Measurements from ENCODE around the gene IDH3B. TPM values are rescaled to one million over a fixed set of nuclear protein-coding genes. Genes with fewer than 3 reads are reported as not detected.

The IDH3B gene
- total and polyA plus RNA-seq, 7 experiments from 2014 or later, result 101 to 161 (median 107) TPM

GRCh38 chr20:2653556-2654383 is 10.2 kb downstream of the IDH3B start:
- H3K27ac ChIP-seq (ENCODE audit: low read depth, low read length), result peak overlapping the region; percentile 90
- H3K27me3 ChIP-seq (ENCODE audit: control insufficient read depth in 2 of 2, insufficient read depth in 2 of 2, low read length in 2 of 2), result no peaks in the 10 kb centered on the region
- no peaks in the 10 kb centered on the region for H3K9me3 ChIP-seq (ENCODE audit: control insufficient read depth in 2 of 3, low read length in 3 of 3)
- peak overlapping the region; percentile 86 to 92 (median 89) for H3K4me3 Mint-ChIP-seq
- ChIA-PET POLR2A (interaction anchor here (0.6 to 6.8 kb wide), 6 partner anchors 9 to 183 kb away, joined by 3 to 183 read pairs (median 16); partner anchors contain the start of genes IDH3B and SNRPB), CTCF (no interaction called here)
- ATAC-seq (no peak), DNase-seq (no peak)
- intact Hi-C loops (cut with micrococcal nuclease), result loop anchor here (2.0 to 5.0 kb wide), 6 partner anchors 129 to 1426 kb away; partner anchors contain the start of genes PTPRA (in 2 of the 2), FKBP1A (in 1 of the 2), MRPS26 (in 1 of the 2) and RAD21L1 (in 1 of the 2)
- H3K27me3 Mint-ChIP-seq, result no peaks in the 10 kb centered on the region
- H3K36me3 ChIP-seq (ENCODE audit: control insufficient read depth in 2 of 3, insufficient read depth in 3 of 3, low read length in 3 of 3), result peaks cover 37 to 52% (median 37%) of the 10 kb centered on the region in 3 experiments
- no peaks in the 10 kb centered on the region for H3K9me3 Mint-ChIP-seq
- H3K36me3 Mint-ChIP-seq, result peaks cover 14 to 48% (median 26%) of the 10 kb centered on the region in 5 donors
- peaks cover 22 to 26% of the 10 kb centered on the region in 2 donors for H3K4me1 ChIP-seq (ENCODE audit: control insufficient read depth in 2 of 2, insufficient read depth in 2 of 2, low read length in 2 of 2)
- H3K4me3 ChIP-seq (ENCODE audit: low read length), result peak overlapping the region; percentile 82
- peak overlapping the region; percentile 78 to 92 (median 86) for H3K27ac Mint-ChIP-seq
- peaks cover 13 to 42% (median 33%) of the 10 kb centered on the region in 7 donors for H3K4me1 Mint-ChIP-seq

GRCh38 chr20:2652724-2653555 is 11.1 kb downstream of the IDH3B start:
- H3K4me3 Mint-ChIP-seq, result peak overlapping the region; percentile 86 to 92 (median 89)
- peaks cover 14 to 42% (median 22%) of the 10 kb centered on the region in 5 donors for H3K36me3 Mint-ChIP-seq
- ChIA-PET CTCF (no interaction called here), POLR2A (interaction anchor here (0.6 to 6.8 kb wide), 17 partner anchors 8 to 1238 kb away, joined by 3 to 183 read pairs (median 5); partner anchors contain the start of genes IDH3B, PTPRA and SNRPB)
- H3K27ac Mint-ChIP-seq, result peak overlapping the region; percentile 78 to 92 (median 86)
- peaks cover 13 to 46% (median 34%) of the 10 kb centered on the region in 7 donors for H3K4me1 Mint-ChIP-seq
- intact Hi-C loops (cut with micrococcal nuclease), result loop anchor here (1.0 to 5.0 kb wide), 11 partner anchors 11 to 1426 kb away; partner anchors contain the start of genes IDH3B (in 2 of the 2), PTPRA (in 2 of the 2), SNRPB (in 2 of the 2) and FKBP1A (in 1 of the 2)
- Histone ChIP-seq H3K4me3 (ENCODE audit: low read length) (peak overlapping the region; percentile 82), H3K36me3 (ENCODE audit: control insufficient read depth in 2 of 3, insufficient read depth in 3 of 3, low read length in 3 of 3) (peaks cover 28 to 44% (median 32%) of the 10 kb centered on the region in 3 experiments), H3K27me3 (ENCODE audit: control insufficient read depth in 2 of 2, insufficient read depth in 2 of 2, low read length in 2 of 2) (no peaks in the 10 kb centered on the region), H3K9me3 (ENCODE audit: control insufficient read depth in 2 of 3, low read length in 3 of 3) (no peaks in the 10 kb centered on the region), H3K27ac (ENCODE audit: low read depth, low read length) (peak overlapping the region; percentile 90), H3K4me1 (ENCODE audit: control insufficient read depth in 2 of 2, insufficient read depth in 2 of 2, low read length in 2 of 2) (peaks cover 22 to 26% of the 10 kb centered on the region in 2 donors)
- no peaks in the 10 kb centered on the region for H3K9me3 Mint-ChIP-seq
- ATAC-seq (peak; percentile 59), DNase-seq (no peak)
- no peaks in the 10 kb centered on the region for H3K27me3 Mint-ChIP-seq

- POLR2A ChIA-PET, result interaction anchor here (0.7 to 6.8 kb wide), 17 partner anchors 10 to 768 kb away, joined by 3 to 183 read pairs (median 6); partner anchors contain the start of genes IDH3B, PTPRA and SNRPB
- peak within 1 kb of the TSS; percentile 90 for H3K27ac ChIP-seq (ENCODE audit: low read depth, low read length)
- CTCF ChIA-PET, result interaction anchor here (1.0 to 1.6 kb wide), 2 partner anchors 90 to 92 kb away, joined by 3 to 4 read pairs; no protein-coding TSS in a partner anchor
- Mint-ChIP-seq H3K36me3 (peaks cover 9 to 33% (median 15%) of the 10 kb centered on the region in 5 donors), H3K4me3 (peak within 1 kb of the TSS; percentile 87 to 92 (median 90)), H3K9me3 (no peaks in the 10 kb centered on the region), H3K4me1 (peaks cover 16 to 53% (median 39%) of the 10 kb centered on the region in 7 donors), H3K27me3 (no peaks in the 10 kb centered on the region), H3K27ac (peak within 1 kb of the TSS; percentile 85 to 94 (median 90))
- peak; percentile 98 for ATAC-seq
- peak within 1 kb of the TSS; percentile 82 for H3K4me3 ChIP-seq (ENCODE audit: low read length)
- peak; percentile 89 to 100 (median 96) for DNase-seq
- H3K9me3 ChIP-seq (ENCODE audit: control insufficient read depth in 2 of 3, low read length in 3 of 3), result no peaks in the 10 kb centered on the region
- intact Hi-C loops (cut with micrococcal nuclease), result loop anchor here (1.0 to 5.0 kb wide), 11 partner anchors 12 to 1425 kb away; partner anchors contain the start of genes IDH3B (in 2 of the 2), PTPRA (in 2 of the 2), SNRPB (in 2 of the 2) and FKBP1A (in 1 of the 2)
- peaks cover 22 to 26% of the 10 kb centered on the region in 2 donors for H3K4me1 ChIP-seq (ENCODE audit: control insufficient read depth in 2 of 2, insufficient read depth in 2 of 2, low read length in 2 of 2)
- H3K27me3 ChIP-seq (ENCODE audit: control insufficient read depth in 2 of 2, insufficient read depth in 2 of 2, low read length in 2 of 2), result no peaks in the 10 kb centered on the region
- H3K36me3 ChIP-seq (ENCODE audit: control insufficient read depth in 2 of 3, insufficient read depth in 3 of 3, low read length in 3 of 3), result peaks cover 20 to 35% (median 31%) of the 10 kb centered on the region in 3 experiments
These were observed 12.0 kb downstream of the IDH3B start, which contains the start of gene NOP56 for GRCh38 chr20:2651772-2652723. Gene NOP56, plus strand, starts transcription at chr20:2652632. Its CDS starts 29 bp downstream, at chr20:2652661.

- no peak for DNase-seq
- no peaks in the 10 kb centered on the region for H3K27me3 Mint-ChIP-seq
- ATAC-seq, result no peak
- Histone ChIP-seq H3K4me1 (ENCODE audit: control insufficient read depth in 2 of 2, insufficient read depth in 2 of 2, low read length in 2 of 2) (no peaks in the 10 kb centered on the region), H3K27me3 (ENCODE audit: control insufficient read depth in 2 of 2, insufficient read depth in 2 of 2, low read length in 2 of 2) (no peaks in the 10 kb centered on the region), H3K9me3 (ENCODE audit: control insufficient read depth in 2 of 3, low read length in 3 of 3) (no peaks in the 10 kb centered on the region), H3K27ac (ENCODE audit: low read depth, low read length) (no peak overlapping the region), H3K36me3 (ENCODE audit: control insufficient read depth in 2 of 3, insufficient read depth in 3 of 3, low read length in 3 of 3) (no peaks in the 10 kb centered on the region), H3K4me3 (ENCODE audit: low read length) (no peak overlapping the region)
- intact Hi-C loops (cut with micrococcal nuclease), result no loop called here
- H3K9me3 Mint-ChIP-seq, result no peaks in the 10 kb centered on the region
- ChIA-PET CTCF (no interaction called here), POLR2A (interaction anchor here (0.7 to 3.4 kb wide), 3 partner anchors 9 to 22 kb away, joined by 3 to 13 read pairs (median 3); partner anchors contain the start of gene NOP56)
- H3K36me3 Mint-ChIP-seq, result peaks cover 0 to 17% (median 0%) of the 10 kb centered on the region in 5 donors
- H3K27ac Mint-ChIP-seq, result peak overlapping the region in 1 of 9 donors; percentile 65
- no peak overlapping the region for H3K4me3 Mint-ChIP-seq
- peaks cover 3 to 17% (median 6%) of the 10 kb centered on the region in 7 donors for H3K4me1 Mint-ChIP-seq
These were observed 20.3 kb downstream of the IDH3B start for GRCh38 chr20:2643708-2644107.

GRCh38 chr20:2640899-2641298 is 23.1 kb downstream of the IDH3B start:
- POLR2A ChIA-PET, result interaction anchor here (3.4 kb wide), 1 partner anchor 12 kb away, joined by 13 read pairs; the partner anchor contains the start of gene NOP56
- ATAC-seq (no peak), DNase-seq (no peak)
- H3K9me3 Mint-ChIP-seq, result peaks cover 0 to 2% (median 0%) of the 10 kb centered on the region in 11 donors
- Histone ChIP-seq H3K27ac (ENCODE audit: low read depth, low read length) (no peak overlapping the region), H3K9me3 (ENCODE audit: control insufficient read depth in 2 of 3, low read length in 3 of 3) (no peaks in the 10 kb centered on the region), H3K27me3 (ENCODE audit: control insufficient read depth in 2 of 2, insufficient read depth in 2 of 2, low read length in 2 of 2) (no peaks in the 10 kb centered on the region), H3K36me3 (ENCODE audit: control insufficient read depth in 2 of 3, insufficient read depth in 3 of 3, low read length in 3 of 3) (no peaks in the 10 kb centered on the region), H3K4me3 (ENCODE audit: low read length) (no peak overlapping the region), H3K4me1 (ENCODE audit: control insufficient read depth in 2 of 2, insufficient read depth in 2 of 2, low read length in 2 of 2) (peaks cover 0 to 9% of the 10 kb centered on the region in 2 donors)
- intact Hi-C loops (cut with micrococcal nuclease), result no loop called here
- CTCF ChIA-PET, result no interaction called here
- peaks cover 0 to 11% (median 6%) of the 10 kb centered on the region in 7 donors for H3K4me1 Mint-ChIP-seq
- H3K27me3 Mint-ChIP-seq, result no peaks in the 10 kb centered on the region
- H3K27ac Mint-ChIP-seq, result no peak overlapping the region
- H3K4me3 Mint-ChIP-seq, result no peak overlapping the region
- peaks cover 0 to 17% (median 0%) of the 10 kb centered on the region in 5 donors for H3K36me3 Mint-ChIP-seq

All from naive thymus-derived CD4-positive, alpha-beta T cell (primary cell).